Omental fat pad (tissue), 4 donors: Measurements from ENCODE around the gene LTBP3. TPM values are rescaled to one million over a fixed set of nuclear protein-coding genes. Genes with fewer than 3 reads are reported as not detected.
A peak's percentile ranks its signal among the peaks of the same experiment; 100 is the strongest.

Source experiments
- ATAC-seq: fragments of 150-250 bp; one replicate; pipeline ENCODE4 v1.9.1; 2016; ENCODE audit warnings: mild to moderate bottlenecking, moderate library complexity; ENCODE audit not compliant: low FRiP score
- DNase-seq: peaks from one replicate; pipeline ENCODE4 v3.0.0-alpha.2; 2019; ENCODE audit warnings: low spot score
- CTCF ChIP-seq, 3 donors: fragments of 450-650 bp; IDR thresholded peaks; one replicate each; pipeline ENCODE4 v1.5.1; 2016 to 2017; ENCODE audit warnings: antibody characterized with exemption in 3 of 3, mild to moderate bottlenecking in 3 of 3, moderate library complexity in 2 of 3
- total RNA-seq, 4 donors: library from RNA; depleted of rRNA; stranded (reverse); fragments of >200 nt; gene quantifications; one replicate each; pipeline ENCODE4 v1.1.0, GENCODE V29; 2016

The LTBP3 gene
- total RNA-seq, 4 donors from 2014 or later: 67.3 to 84.8 (median 76.5) TPM

GRCh38 chr11:65556470-65557279 lies 1.5 kb downstream of the LTBP3 start:
- TF ChIP-seq CTCF (IDR thresholded peaks at IDR 0.05): no peak
- no peak for ATAC-seq
- DNase-seq: no peak

GRCh38 chr11:65555693-65556231 lies 2.4 kb downstream of the LTBP3 start:
- DNase-seq (no peak), ATAC-seq (peak; percentile 15)
- TF ChIP-seq CTCF (IDR thresholded peaks at IDR 0.05): no peak

- no peak for TF ChIP-seq CTCF (IDR thresholded peaks at IDR 0.05)
- no peak for DNase-seq
- ATAC-seq: no peak
Observed at GRCh38 chr11:65554842-65555430, 3.2 kb downstream of the LTBP3 start.

- DNase-seq (no peak), ATAC-seq (no peak)
- no peak for TF ChIP-seq CTCF (IDR thresholded peaks at IDR 0.05)
Observed at GRCh38 chr11:65554057-65554818, 3.9 kb downstream of the LTBP3 start.

DNA sequence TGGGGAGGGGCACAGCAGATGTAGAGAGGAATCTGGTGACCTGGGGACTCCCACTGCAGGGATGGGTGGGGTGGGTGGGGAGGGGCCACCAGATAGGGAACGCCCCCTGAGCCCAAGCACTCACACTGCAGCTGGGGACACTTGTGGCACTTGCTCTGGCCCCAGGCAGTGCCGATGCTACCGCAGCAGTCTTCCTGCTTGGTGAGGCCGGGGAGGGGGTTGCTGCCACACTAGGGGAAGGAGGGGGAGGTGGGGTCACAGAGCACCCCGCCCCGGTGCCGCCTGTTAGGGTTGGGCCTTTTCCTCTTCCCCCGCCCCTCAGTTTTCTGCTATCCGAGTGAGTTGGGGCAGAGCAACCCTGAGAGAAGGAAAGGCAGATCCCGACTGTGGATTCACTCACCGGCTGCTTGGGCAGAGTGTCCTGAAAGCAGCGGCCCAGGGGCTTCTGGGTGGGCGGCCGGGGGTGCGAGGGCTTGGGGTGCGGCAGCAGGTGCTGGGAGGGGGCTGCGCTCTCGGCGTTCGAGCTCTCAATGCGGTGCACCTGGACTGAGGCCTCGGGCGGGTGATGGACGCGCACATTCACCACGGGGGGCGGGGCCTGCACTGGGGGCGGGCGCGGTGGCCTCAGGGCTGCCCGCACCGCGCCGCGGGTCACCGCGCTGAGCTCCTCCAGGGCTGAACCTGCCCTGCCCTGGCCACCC lies 4.7 kb downstream of the LTBP3 start:
- ATAC-seq (no peak), DNase-seq (no peak)
- TF ChIP-seq CTCF (IDR thresholded peaks at IDR 0.05): no peak

- TF ChIP-seq CTCF (IDR thresholded peaks at IDR 0.05): no peak
- no peak for ATAC-seq
- DNase-seq: no peak
Observed at GRCh38 chr11:65552388-65552951, 5.7 kb downstream of the LTBP3 start.
